HG03469 (cell line): ENCODE results near the gene MBD2.

ENCODE experiments used
- ATAC-seq: cut with Tn5 transposase; IDR thresholded peaks from one replicate; pipeline ENCODE4 v1.9.1; 2021; ENCODE audit warnings: mild to moderate bottlenecking, moderate library complexity, moderate number of reproducible peaks; ENCODE audit not compliant: unreplicated experiment

Gene MBD2

DNA sequence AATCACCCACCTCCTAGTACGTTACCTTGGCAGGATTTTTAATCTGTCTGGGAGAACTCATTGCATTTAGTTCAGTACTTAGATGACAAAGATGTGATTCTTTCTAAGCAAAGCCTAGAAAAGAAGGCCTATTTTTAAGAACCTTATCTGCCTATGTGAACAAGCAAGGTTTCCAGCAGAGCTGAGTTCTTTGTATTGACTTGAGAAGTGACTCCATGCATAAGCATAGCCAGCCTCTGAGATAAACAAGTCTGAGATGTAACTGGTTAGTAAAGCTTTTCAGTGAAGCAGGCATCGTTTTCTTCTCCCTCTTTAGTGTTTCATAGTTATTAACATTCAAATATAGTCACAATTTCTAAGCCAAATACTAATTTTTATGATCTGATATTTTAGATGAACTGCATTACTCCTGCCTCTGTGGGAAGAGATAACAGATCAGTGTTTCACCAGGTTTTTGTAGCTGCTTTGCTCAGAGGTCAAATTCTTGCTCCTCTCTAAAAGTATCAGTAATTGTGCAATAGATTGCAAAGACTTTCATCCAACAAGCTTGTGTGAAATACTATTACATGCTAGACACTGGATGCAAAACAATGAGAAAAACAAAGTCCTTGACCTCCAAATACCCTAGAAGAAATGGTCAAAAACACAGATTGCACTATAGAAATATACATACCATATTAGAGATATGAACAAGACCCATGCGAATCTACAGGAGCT, 107.8 kb downstream of the MBD2 start:
- no peak for ATAC-seq

DNA sequence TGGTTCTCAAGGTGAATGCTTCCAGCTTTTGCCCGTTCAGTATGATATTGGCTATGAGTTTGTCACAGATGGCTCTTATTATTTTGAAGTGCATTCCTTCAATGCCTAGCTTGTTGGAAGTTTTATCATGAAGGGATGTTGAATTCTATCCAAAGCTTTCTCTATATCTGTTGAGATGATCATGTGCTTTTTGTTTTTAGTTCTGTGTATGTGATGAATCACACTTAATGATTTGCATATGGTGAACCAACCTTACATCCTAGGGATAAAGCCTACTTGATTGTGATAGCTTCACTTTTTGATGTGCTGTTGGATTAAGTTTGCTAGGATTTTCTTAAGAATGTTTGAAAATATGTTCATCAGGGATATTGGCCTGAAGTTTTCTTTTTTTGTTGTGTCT, 112.1 kb downstream of the MBD2 start:
- no peak for ATAC-seq

DNA sequence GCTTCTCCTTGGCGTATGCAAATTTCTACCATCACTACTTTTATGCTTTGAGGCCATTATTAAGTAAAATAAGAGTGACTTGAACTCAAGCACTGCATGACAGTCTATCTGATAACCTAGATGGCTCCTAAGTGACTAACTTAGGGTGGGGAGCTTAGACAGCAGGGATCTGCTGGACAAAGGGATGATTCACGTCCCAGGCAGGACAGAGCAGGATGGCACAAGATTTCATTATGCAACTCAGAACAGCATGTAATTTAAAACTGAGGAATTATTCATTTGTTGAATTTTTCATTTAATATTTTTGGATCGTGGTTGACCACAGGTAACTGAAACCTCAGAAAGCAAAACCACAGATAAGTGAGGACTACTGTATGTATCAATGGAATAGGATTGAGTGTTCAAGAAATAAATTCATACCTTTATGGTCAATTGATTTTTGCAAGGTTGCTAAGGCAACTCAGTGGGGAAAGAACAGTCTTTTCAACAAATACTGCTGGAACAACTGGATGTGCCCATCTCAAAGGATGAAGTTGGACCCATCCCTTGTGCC, 115.3 kb downstream of the MBD2 start:
- ATAC-seq: no peak

DNA sequence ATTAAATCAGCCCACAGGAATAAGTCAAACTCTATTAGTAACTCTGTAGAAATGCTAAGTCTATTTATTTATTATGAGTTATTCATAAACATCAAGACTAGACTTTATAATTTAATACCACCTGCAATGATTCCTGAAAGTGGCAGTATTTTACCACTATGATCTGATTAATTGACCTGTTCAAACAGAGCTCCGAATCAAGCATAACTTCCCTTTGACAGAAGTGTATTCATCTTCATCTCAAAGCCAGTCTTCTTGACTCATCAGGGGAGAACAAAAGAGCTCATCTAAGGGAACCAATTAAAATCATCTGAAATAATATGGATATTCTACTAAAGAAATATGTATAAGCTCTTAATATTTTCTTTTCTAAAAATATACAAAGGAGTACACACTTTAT, 122.3 kb downstream of the MBD2 start:
- ATAC-seq: no peak
